HepG2 (cell line): ENCODE results near the gene RSBN1L. TPM values are rescaled to one million over a fixed set of nuclear protein-coding genes. Genes with fewer than 3 reads are reported as not detected.
A peak's percentile ranks its signal among the peaks of the same experiment; 100 is the strongest.

Source experiments
- ATAC-seq: fragments of 200-7000 bp; cut with Tn5 transposase; 3 replicates; pipeline ENCODE4 v1.9.1; 2020; ENCODE audit warnings: mild to moderate bottlenecking, moderate library complexity
- BruUV-seq: library from RNA; stranded (reverse); fragments of 400-500 nt; replicated peaks from 2 replicates; lab custom pipeline; 2021; lab: Mats Ljungman, UMichigan
- CTCF ChIA-PET: fragments of 300-600 bp; formaldehyde crosslinking; extraction: SDS; loops from one replicate; lab custom pipeline; 2021; ENCODE audit warnings: low total read pairs, inconsistent platforms, low intra/inter-chr PET ratio; lab: Yijun Ruan, JAX
- POLR2A ChIA-PET: fragments of 350-600 bp; sonication (Branson Sonifier 250); formaldehyde crosslinking; loops from one replicate; lab custom pipeline; 2020; ENCODE audit warnings: antibody characterized with exemption, inconsistent platforms; lab: Yijun Ruan, JAX
- DNase-seq: peaks from one replicate; pipeline ENCODE4 v3.0.0-alpha.2; 2015; ENCODE audit warnings: low spot score
- FAIRE-seq: peaks from 3 replicates; lab custom pipeline; 2011; peaks lifted over from hg19 to GRCh38; lab: Jason Lieb, UNC
- H2AFZ ChIP-seq: one replicate; pipeline ENCODE4 v1.6.1; 2011; ENCODE audit warnings: low read length, inconsistent platforms
- H3K27ac ChIP-seq: fragments of 300-600 bp; 3 replicates; pipeline ENCODE4 v1.8.0; 2011; ENCODE audit warnings: mixed run types, mild to moderate bottlenecking, mixed read lengths, low read length, inconsistent platforms; ENCODE audit not compliant: insufficient read depth; ENCODE audit errors: extremely low read length
- H3K27me3 ChIP-seq, 2 experiments: fragments of 200-600 bp in 1 of 2; 2 replicates in 1 of 2; 3 replicates in 1 of 2; pipeline versions ENCODE4 v1.6.0 to v1.8.0; 2011; ENCODE audit warnings: low read length in 2 of 2, mild to moderate bottlenecking in 2 of 2, moderate library complexity in 2 of 2, inconsistent platforms in 1 of 2; ENCODE audit not compliant: insufficient read depth in 2 of 2, control insufficient read depth in 1 of 2
- H3K36me3 ChIP-seq, 2 experiments: fragments of 200-600 bp in 1 of 2; replicated peaks in 1 of 2; 2 replicates in 1 of 2; 3 replicates in 1 of 2; pipeline versions ENCODE4 v1.5.1 to v1.8.0; 2011; ENCODE audit warnings: low read length in 2 of 2, inconsistent platforms in 1 of 2; ENCODE audit not compliant: insufficient read depth in 2 of 2, control insufficient read depth in 1 of 2
- H3K4me1 ChIP-seq: 2 replicates; pipeline ENCODE4 v1.5.1; 2012; ENCODE audit warnings: low read length, inconsistent platforms; ENCODE audit not compliant: insufficient read depth
- H3K4me2 ChIP-seq: 2 replicates; pipeline ENCODE4 v1.6.0; 2011; ENCODE audit warnings: low read depth, low read length, inconsistent platforms
- H3K4me3 ChIP-seq, 3 experiments: fragments of 200-600 bp in 1 of 3; sonication (generic), shearing (Covaris generic) in 1 of 3; replicated peaks in 1 of 3; 2 replicates each; pipeline ENCODE4 v1.5.1; 2011 to 2016; ENCODE audit warnings: low read length in 3 of 3, inconsistent platforms in 2 of 3, low read depth in 2 of 3, mild to moderate bottlenecking in 2 of 3, control low read depth in 1 of 3, mixed read lengths in 1 of 3; ENCODE audit not compliant: insufficient read depth in 1 of 3
- H3K79me2 ChIP-seq: one replicate; pipeline ENCODE4 v1.6.1; 2011; ENCODE audit warnings: low read length, inconsistent platforms; ENCODE audit not compliant: insufficient read depth
- H3K9ac ChIP-seq: 2 replicates; pipeline ENCODE4 v1.6.0; 2011; ENCODE audit warnings: mild to moderate bottlenecking, low read depth, low read length, inconsistent platforms; ENCODE audit not compliant: insufficient read depth
- H3K9me3 ChIP-seq: 2 replicates; pipeline ENCODE4 v1.5.1; 2012; ENCODE audit warnings: mild to moderate bottlenecking, low read length
- H4K20me1 ChIP-seq: 2 replicates; pipeline ENCODE4 v1.6.0; 2011; ENCODE audit warnings: inconsistent platforms, mild to moderate bottlenecking, low read length, moderate library complexity; ENCODE audit not compliant: insufficient read depth
- EHMT2 ChIP-seq: fragments of 200-600 bp; sonication (generic); IDR thresholded peaks from 2 replicates; pipeline ENCODE4 v1.7.0; 2017; ENCODE audit warnings: antibody characterized with exemption, low read depth, low read length, borderline replicate concordance
- FOSL2 ChIP-seq: sonication (generic); formaldehyde crosslinking; IDR thresholded peaks from 2 replicates; pipeline ENCODE4 v1.4.0; 2020; ENCODE audit warnings: missing genetic modification reagents
- KDM4B ChIP-seq: sonication (generic); formaldehyde crosslinking; IDR thresholded peaks from 2 replicates; pipeline ENCODE4 v1.4.0; 2020; ENCODE audit warnings: missing genetic modification reagents
- RBM22 ChIP-seq: fragments of 200-400 bp; formaldehyde crosslinking; optimal IDR thresholded peaks from 2 replicates; pipeline ENCODE3; 2017; ENCODE audit warnings: mild to moderate bottlenecking, low read length, moderate library complexity
- ZNF362 ChIP-seq: sonication (generic); formaldehyde crosslinking; IDR thresholded peaks from 2 replicates; pipeline ENCODE4 v1.4.0; 2020; ENCODE audit warnings: missing genetic modification reagents, mild to moderate bottlenecking, borderline replicate concordance
- ZNF691 ChIP-seq: sonication (generic); formaldehyde crosslinking; IDR thresholded peaks from 2 replicates; pipeline ENCODE4 v1.4.0; 2020; ENCODE audit warnings: missing genetic modification reagents, low read depth, mild to moderate bottlenecking, borderline replicate concordance
- ZSCAN12 ChIP-seq: sonication (generic); formaldehyde crosslinking; IDR thresholded peaks from 2 replicates; pipeline ENCODE4 v1.9.0; 2021; ENCODE audit warnings: mild to moderate bottlenecking, missing genetic modification reagents
- WGBS: methylation state at CpG from one replicate; pipeline ENCODE4 v1.1.6; 2017; ENCODE audit warnings: low lambda C conversion rate; 5-methylcytosine and 5-hydroxymethylcytosine counted together
- in situ Hi-C: cut with HindIII; loops from 2 replicates; pipeline ENCODE4 v1.10.0; 2017; ENCODE audit warnings: low pct_unique_long_range_greater_than_20kb; ENCODE audit not compliant: extremely low pct_ligation_motif_present
- intact Hi-C: fragments of 100-400 bp; cut with micrococcal nuclease; formaldehyde crosslinking; loops from one replicate; pipeline ENCODE4 v1.10.0; 2022; ENCODE audit not compliant: unreplicated experiment
- polyA plus RNA-seq, 8 experiments: library from polyadenylated mRNA; depleted of rRNA in 3 of 8; stranded (reverse) in 7 of 8; unstranded in 1 of 8; fragments of >200 nt; fragmentation: Illumina TruSeq in 4 of 8; extraction: Trizol in 4 of 8; gene quantifications; 2 replicates each; pipeline versions ENCODE4 v1.2.1 to v1.2.3, GENCODE V29; 2011 to 2016; ENCODE audit warnings: low read depth in 4 of 8, missing spikeins in 1 of 8, mixed read lengths in 1 of 8; ENCODE audit not compliant: insufficient read depth in 1 of 8
- total RNA-seq, 5 experiments: library from RNA; depleted of rRNA; stranded (reverse); fragments of >200 nt; fragmentation: Illumina TruSeq; extraction: Trizol; gene quantifications; 2 replicates each; pipeline ENCODE4 v1.2.3, GENCODE V29; 2016; ENCODE audit warnings: low read depth in 1 of 5

RSBN1L gene
- total and polyA plus RNA-seq, 2 of the 13 experiments (the other 11 are each of a cell fraction or from before 2014, with no cell fraction given): 7.7 to 21.3 TPM

GRCh38 chr7:77667459-77668086 is 28.7 kb upstream of the RSBN1L start:
- no peak overlapping the region for H3K4me2 ChIP-seq
- H2AFZ ChIP-seq: no peak overlapping the region
- TF ChIP-seq RBM22: peak; percentile 50
- TF ChIP-seq ZSCAN12 (CRISPR knock-in tag): no peak
- no peak for TF ChIP-seq KDM4B (CRISPR knock-in tag)
- H3K9ac ChIP-seq: no peak overlapping the region
- 95% methylated on average over 6 of the region's 6 CpGs for WGBS
- peaks cover 11% of the 10 kb centered on the region for H3K4me1 ChIP-seq
- ChIA-PET POLR2A (no interaction called here), CTCF (no interaction called here)
- FAIRE-seq (no peak), DNase-seq (no peak), ATAC-seq (no peak)
- no peak overlapping the region for H3K4me3 ChIP-seq
- no peaks in the 10 kb centered on the region for H3K27me3 ChIP-seq
- no peak overlapping the region for H3K27ac ChIP-seq
- H4K20me1 ChIP-seq: no peaks in the 10 kb centered on the region
- H3K9me3 ChIP-seq: no peaks in the 10 kb centered on the region
- no peaks in the 10 kb centered on the region for H3K79me2 ChIP-seq
- no peaks in the 10 kb centered on the region; a peak in 1 of 5 replicates for H3K36me3 ChIP-seq
- BruUV-seq: no TSS peak
- in situ Hi-C loops: no loop called here
- intact Hi-C loops: no loop called here

GRCh38 chr7:77674878-77675277 is 21.4 kb upstream of the RSBN1L start:
- in situ Hi-C loops (no loop called here), intact Hi-C loops (no loop called here)
- peak; percentile 40; the same call in 2 of the 3 replicates for ATAC-seq
- H3K36me3 ChIP-seq: no peaks in the 10 kb centered on the region; a peak in 2 of 5 replicates
- H3K9ac ChIP-seq: no peak overlapping the region
- peak; percentile 26 for FAIRE-seq
- ChIA-PET POLR2A (interaction anchor here (0.7 kb wide), 1 partner anchor 29 kb away, joined by 3 read pairs; no protein-coding TSS in a partner anchor), CTCF (no interaction called here)
- DNase-seq: no peak
- 76% methylated on average over 5 of the region's 5 CpGs for WGBS
- H3K27me3 ChIP-seq: no peaks in the 10 kb centered on the region
- TF ChIP-seq ZNF691: no peak
- TF ChIP-seq ZNF362 (CRISPR knock-in tag): no peak
- no peak for TF ChIP-seq EHMT2
- TF ChIP-seq FOSL2: 0 out of 2 replicates have a peak, but pooled peaks have one; percentile 30
- H3K9me3 ChIP-seq: no peaks in the 10 kb centered on the region
- H3K4me3 ChIP-seq: no peak overlapping the region
- H3K79me2 ChIP-seq: no peaks in the 10 kb centered on the region
- H4K20me1 ChIP-seq: no peaks in the 10 kb centered on the region
- peaks cover 18% of the 10 kb centered on the region for H3K4me1 ChIP-seq
- no peak overlapping the region for H3K27ac ChIP-seq
- no peak overlapping the region for H2AFZ ChIP-seq
- H3K4me2 ChIP-seq: no peak overlapping the region
- no TSS peak for BruUV-seq
